HUES6 (cell line): ENCODE measurements around the gene TRIOBP.

Source experiments
- H3K27ac ChIP-seq: 2 replicates; pipeline ENCODE4 v1.7.0; 2013; ENCODE audit warnings: low read depth, mild to moderate bottlenecking, low read length, inconsistent platforms
- H3K27me3 ChIP-seq: 2 replicates; pipeline ENCODE4 v1.6.1; 2013; ENCODE audit warnings: low read length; ENCODE audit not compliant: control insufficient read depth, insufficient read depth
- H3K36me3 ChIP-seq: 2 replicates; pipeline ENCODE4 v1.6.1; 2013; ENCODE audit warnings: low read length; ENCODE audit not compliant: control insufficient read depth, insufficient read depth
- H3K4me1 ChIP-seq: 2 replicates; pipeline ENCODE4 v1.6.1; 2013; ENCODE audit warnings: low read length; ENCODE audit not compliant: control insufficient read depth, insufficient read depth
- H3K4me3 ChIP-seq: 2 replicates; pipeline ENCODE4 v1.5.1; 2013; ENCODE audit warnings: low read depth, low read length
- H3K9ac ChIP-seq: one replicate; pipeline ENCODE4 v1.6.1; 2013; ENCODE audit warnings: mild to moderate bottlenecking, low read length
- H3K9me3 ChIP-seq: 2 replicates; pipeline ENCODE4 v1.6.1; 2013; ENCODE audit warnings: low read depth, low read length; ENCODE audit not compliant: control insufficient read depth, insufficient read depth

TRIOBP gene

GRCh38 chr22:37765953-37766576 is 69.2 kb downstream of the TRIOBP start:
- no peak overlapping the region for H3K9ac ChIP-seq
- peaks cover 8% of the 10 kb centered on the region; the same call in 1 of the 2 replicates for H3K4me1 ChIP-seq
- no peaks in the 10 kb centered on the region for H3K27me3 ChIP-seq
- peaks cover 44% of the 10 kb centered on the region for H3K36me3 ChIP-seq
- no peak overlapping the region for H3K27ac ChIP-seq
- no peak overlapping the region for H3K4me3 ChIP-seq
- H3K9me3 ChIP-seq, result no peaks in the 10 kb centered on the region

- no peaks in the 10 kb centered on the region for H3K27me3 ChIP-seq
- H3K9ac ChIP-seq, result no peak overlapping the region
- H3K4me1 ChIP-seq, result no peaks in the 10 kb centered on the region
- no peak overlapping the region for H3K27ac ChIP-seq
- H3K4me3 ChIP-seq, result no peak overlapping the region
- H3K9me3 ChIP-seq, result no peaks in the 10 kb centered on the region
- H3K36me3 ChIP-seq, result peaks cover 59% of the 10 kb centered on the region
Observed at GRCh38 chr22:37768273-37768672, 71.4 kb downstream of the TRIOBP start.

GRCh38 chr22:37769056-37769455 is 72.2 kb downstream of the TRIOBP start:
- Histone ChIP-seq H3K9ac (no peak overlapping the region), H3K36me3 (peaks cover 62% of the 10 kb centered on the region), H3K27me3 (no peaks in the 10 kb centered on the region), H3K9me3 (no peaks in the 10 kb centered on the region), H3K4me1 (no peaks in the 10 kb centered on the region), H3K4me3 (no peak overlapping the region), H3K27ac (no peak overlapping the region)

GRCh38 chr22:37771081-37771480 is 74.2 kb downstream of the TRIOBP start:
- H3K36me3 ChIP-seq, result peaks cover 57% of the 10 kb centered on the region
- H3K9me3 ChIP-seq, result no peaks in the 10 kb centered on the region
- no peaks in the 10 kb centered on the region for H3K4me1 ChIP-seq
- no peak overlapping the region for H3K4me3 ChIP-seq
- no peak overlapping the region for H3K9ac ChIP-seq
- no peaks in the 10 kb centered on the region for H3K27me3 ChIP-seq
- H3K27ac ChIP-seq, result no peak overlapping the region

- no peaks in the 10 kb centered on the region for H3K9me3 ChIP-seq
- H3K4me3 ChIP-seq, result no peak overlapping the region
- no peaks in the 10 kb centered on the region for H3K4me1 ChIP-seq
- no peak overlapping the region for H3K9ac ChIP-seq
- no peak overlapping the region for H3K27ac ChIP-seq
- no peaks in the 10 kb centered on the region for H3K27me3 ChIP-seq
- H3K36me3 ChIP-seq, result peaks cover 56% of the 10 kb centered on the region
Observed at GRCh38 chr22:37771702-37772427, 75.0 kb downstream of the TRIOBP start.

- peaks cover 3% of the 10 kb centered on the region; the same call in 1 of the 2 replicates for H3K4me1 ChIP-seq
- no peaks in the 10 kb centered on the region for H3K9me3 ChIP-seq
- peaks cover 38% of the 10 kb centered on the region for H3K36me3 ChIP-seq
- no peaks in the 10 kb centered on the region for H3K27me3 ChIP-seq
- no peak overlapping the region for H3K4me3 ChIP-seq
- H3K9ac ChIP-seq, result no peak overlapping the region
- H3K27ac ChIP-seq, result no peak overlapping the region
Observed at GRCh38 chr22:37774728-37775127, 77.9 kb downstream of the TRIOBP start.

GRCh38 chr22:37775785-37776638 is 79.2 kb downstream of the TRIOBP start:
- Histone ChIP-seq H3K27me3 (no peaks in the 10 kb centered on the region), H3K27ac (no peak overlapping the region), H3K4me1 (peaks cover 3% of the 10 kb centered on the region; the same call in 1 of the 2 replicates), H3K36me3 (peaks cover 37% of the 10 kb centered on the region), H3K4me3 (no peak overlapping the region), H3K9ac (no peak overlapping the region), H3K9me3 (no peaks in the 10 kb centered on the region)

- no peaks in the 10 kb centered on the region for H3K27me3 ChIP-seq
- H3K9ac ChIP-seq, result no peak overlapping the region
- H3K4me1 ChIP-seq, result peaks cover 5% of the 10 kb centered on the region; the same call in 1 of the 2 replicates
- no peak overlapping the region for H3K27ac ChIP-seq
- H3K4me3 ChIP-seq, result no peak overlapping the region
- H3K36me3 ChIP-seq, result peaks cover 30% of the 10 kb centered on the region
- H3K9me3 ChIP-seq, result no peaks in the 10 kb centered on the region
Observed at GRCh38 chr22:37776639-37777005, 79.8 kb downstream of the TRIOBP start.

GRCh38 chr22:37777122-37777687 is 80.4 kb downstream of the TRIOBP start:
- H3K36me3 ChIP-seq, result peaks cover 25% of the 10 kb centered on the region
- H3K9me3 ChIP-seq, result no peaks in the 10 kb centered on the region
- no peak overlapping the region for H3K9ac ChIP-seq
- H3K4me1 ChIP-seq, result peaks cover 7% of the 10 kb centered on the region; the same call in 1 of the 2 replicates
- no peaks in the 10 kb centered on the region for H3K27me3 ChIP-seq
- H3K4me3 ChIP-seq, result no peak overlapping the region
- no peak overlapping the region for H3K27ac ChIP-seq

- no peaks in the 10 kb centered on the region for H3K27me3 ChIP-seq
- H3K36me3 ChIP-seq, result peaks cover 12% of the 10 kb centered on the region
- peaks cover 7% of the 10 kb centered on the region; the same call in 1 of the 2 replicates for H3K4me1 ChIP-seq
- no peak overlapping the region for H3K4me3 ChIP-seq
- no peak overlapping the region for H3K9ac ChIP-seq
- no peak overlapping the region for H3K27ac ChIP-seq
- H3K9me3 ChIP-seq, result no peaks in the 10 kb centered on the region
Observed at GRCh38 chr22:37778370-37779009, 81.6 kb downstream of the TRIOBP start.
